Stimulated activated naive CD8-positive, alpha-beta T cell treated with anti-CD3 and anti-CD28 coated beads, Interleukin-15, Interleukin-2, amounts not matched to agents 100 ng/mL and 50 ng/mL, for 24 hours (primary cell): ENCODE measurements around the gene TRPM1.

Experiments used
- H3K27ac Mint-ChIP-seq: one replicate; pipeline ENCODE4 v1.8.0; 2021; ENCODE audit warnings: mild to moderate bottlenecking, mixed read lengths
- H3K27me3 Mint-ChIP-seq: one replicate; pipeline ENCODE4 v1.8.0; 2021; ENCODE audit warnings: mixed read lengths
- H3K36me3 Mint-ChIP-seq: one replicate; pipeline ENCODE4 v1.8.0; 2021; ENCODE audit warnings: low read depth, mixed read lengths
- H3K4me1 Mint-ChIP-seq: one replicate; pipeline ENCODE4 v1.8.0; 2021; ENCODE audit warnings: low read depth, mixed read lengths
- H3K4me3 Mint-ChIP-seq: one replicate; pipeline ENCODE4 v1.8.0; 2021; ENCODE audit warnings: mild to moderate bottlenecking, mixed read lengths
- H3K9me3 Mint-ChIP-seq: one replicate; pipeline ENCODE4 v1.8.0; 2021; ENCODE audit warnings: mixed read lengths

TRPM1 gene

GRCh38 chr15:31035610-31036009 is 65.9 kb downstream of the TRPM1 start:
- Mint-ChIP-seq H3K4me3 (no peak overlapping the region), H3K4me1 (peaks cover 6% of the 10 kb centered on the region), H3K27ac (no peak overlapping the region), H3K27me3 (no peaks in the 10 kb centered on the region), H3K36me3 (no peaks in the 10 kb centered on the region), H3K9me3 (no peaks in the 10 kb centered on the region)

DNA sequence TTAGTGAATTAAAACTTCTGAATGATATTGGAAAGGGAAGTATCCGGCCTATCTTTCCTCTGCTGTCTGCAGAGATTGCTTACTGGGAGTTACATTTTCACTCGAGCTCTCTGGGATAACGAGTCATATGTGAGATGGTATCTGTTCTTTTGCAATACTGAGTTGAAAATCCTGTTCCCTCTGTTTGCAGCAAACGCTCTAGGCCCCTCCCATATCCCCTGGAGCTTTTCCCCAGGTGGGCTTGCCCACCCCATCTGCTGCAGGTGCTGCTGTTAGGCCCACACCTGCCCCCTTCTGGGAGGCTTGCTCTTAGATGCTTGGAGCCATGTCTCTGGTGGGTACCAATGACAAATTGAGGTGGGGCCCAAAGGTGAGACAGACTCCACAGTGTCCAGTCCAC is 67.4 kb downstream of the TRPM1 start:
- H3K36me3 Mint-ChIP-seq = no peaks in the 10 kb centered on the region
- H3K4me3 Mint-ChIP-seq = no peak overlapping the region
- H3K27me3 Mint-ChIP-seq = no peaks in the 10 kb centered on the region
- peaks cover 6% of the 10 kb centered on the region for H3K4me1 Mint-ChIP-seq
- H3K9me3 Mint-ChIP-seq = no peaks in the 10 kb centered on the region
- H3K27ac Mint-ChIP-seq = no peak overlapping the region

GRCh38 chr15:31032961-31033371 is 68.6 kb downstream of the TRPM1 start:
- no peak overlapping the region for H3K27ac Mint-ChIP-seq
- no peaks in the 10 kb centered on the region for H3K36me3 Mint-ChIP-seq
- no peak overlapping the region for H3K4me3 Mint-ChIP-seq
- peaks cover 6% of the 10 kb centered on the region for H3K4me1 Mint-ChIP-seq
- no peaks in the 10 kb centered on the region for H3K27me3 Mint-ChIP-seq
- no peaks in the 10 kb centered on the region for H3K9me3 Mint-ChIP-seq

- Mint-ChIP-seq H3K4me1 (peaks cover 6% of the 10 kb centered on the region), H3K27ac (no peak overlapping the region), H3K9me3 (no peaks in the 10 kb centered on the region), H3K36me3 (no peaks in the 10 kb centered on the region), H3K27me3 (no peaks in the 10 kb centered on the region), H3K4me3 (no peak overlapping the region)
Observed at GRCh38 chr15:31031471-31032067, 70.0 kb downstream of the TRPM1 start.

DNA sequence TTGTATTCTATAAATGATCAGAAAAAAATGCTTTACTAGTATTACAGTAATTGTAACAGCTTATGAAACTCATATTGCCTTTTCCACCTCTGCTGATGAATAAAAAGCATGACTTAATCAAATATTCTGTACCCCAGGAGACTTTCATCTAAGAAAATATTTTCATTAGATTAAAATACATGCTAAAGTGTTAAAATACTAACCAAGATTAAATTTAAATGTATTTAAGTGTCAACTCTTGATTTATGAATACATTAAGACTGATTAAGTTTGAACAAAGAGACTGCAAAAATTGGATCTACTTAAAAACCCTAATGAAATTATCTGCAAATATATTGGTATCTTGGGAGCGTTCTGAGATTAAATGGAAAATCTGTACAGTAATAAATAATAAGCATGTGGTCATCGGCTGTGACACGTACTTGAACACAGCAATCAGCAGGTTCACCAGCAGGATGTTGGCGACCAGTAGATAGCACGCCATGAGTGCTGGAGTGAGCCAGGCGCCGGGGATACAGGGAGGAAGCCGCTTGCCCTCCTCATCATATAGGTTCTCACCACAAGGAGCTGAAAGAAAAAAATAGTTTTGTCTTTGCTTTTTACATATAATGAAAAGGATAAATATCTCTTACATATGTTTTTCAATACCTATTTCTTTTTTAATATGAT is 73.5 kb downstream of the TRPM1 start:
- H3K4me3 Mint-ChIP-seq = no peak overlapping the region
- no peak overlapping the region for H3K27ac Mint-ChIP-seq
- peaks cover 11% of the 10 kb centered on the region for H3K4me1 Mint-ChIP-seq
- no peaks in the 10 kb centered on the region for H3K9me3 Mint-ChIP-seq
- no peaks in the 10 kb centered on the region for H3K36me3 Mint-ChIP-seq
- no peaks in the 10 kb centered on the region for H3K27me3 Mint-ChIP-seq

GRCh38 chr15:31025996-31026395 is 75.5 kb downstream of the TRPM1 start:
- Mint-ChIP-seq H3K4me3 (no peak overlapping the region), H3K36me3 (no peaks in the 10 kb centered on the region), H3K27me3 (no peaks in the 10 kb centered on the region), H3K9me3 (no peaks in the 10 kb centered on the region), H3K27ac (no peak overlapping the region), H3K4me1 (peaks cover 7% of the 10 kb centered on the region)

DNA sequence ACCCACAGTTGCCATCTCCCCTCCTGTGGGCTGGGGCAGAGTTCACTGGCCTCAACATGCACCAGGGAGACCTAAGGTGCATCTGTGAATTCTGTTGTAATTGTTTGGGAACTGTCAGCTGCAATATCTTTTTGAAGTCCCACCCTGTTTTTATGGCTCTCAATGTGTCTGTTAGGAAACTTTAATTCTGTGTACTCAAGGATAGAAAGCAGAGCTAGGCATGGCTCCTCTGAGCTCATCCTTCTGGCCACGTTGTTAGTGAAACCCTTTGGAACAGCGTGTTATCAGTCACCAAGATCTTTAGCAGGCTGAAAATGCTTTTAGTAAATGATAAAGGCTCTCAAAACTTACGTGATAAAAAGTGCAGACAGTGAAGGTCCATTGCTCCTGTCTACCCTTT is 76.5 kb downstream of the TRPM1 start:
- H3K4me1 Mint-ChIP-seq = peaks cover 7% of the 10 kb centered on the region
- H3K27ac Mint-ChIP-seq = no peak overlapping the region
- no peaks in the 10 kb centered on the region for H3K36me3 Mint-ChIP-seq
- no peaks in the 10 kb centered on the region for H3K27me3 Mint-ChIP-seq
- no peak overlapping the region for H3K4me3 Mint-ChIP-seq
- H3K9me3 Mint-ChIP-seq = no peaks in the 10 kb centered on the region

GRCh38 chr15:31024330-31024729 is 77.2 kb downstream of the TRPM1 start:
- Mint-ChIP-seq H3K27me3 (no peaks in the 10 kb centered on the region), H3K4me3 (no peak overlapping the region), H3K4me1 (peaks cover 7% of the 10 kb centered on the region), H3K36me3 (no peaks in the 10 kb centered on the region), H3K9me3 (no peaks in the 10 kb centered on the region), H3K27ac (no peak overlapping the region)

- no peaks in the 10 kb centered on the region for H3K36me3 Mint-ChIP-seq
- no peak overlapping the region for H3K4me3 Mint-ChIP-seq
- no peaks in the 10 kb centered on the region for H3K9me3 Mint-ChIP-seq
- H3K27me3 Mint-ChIP-seq = no peaks in the 10 kb centered on the region
- no peak overlapping the region for H3K27ac Mint-ChIP-seq
- peaks cover 7% of the 10 kb centered on the region for H3K4me1 Mint-ChIP-seq
Observed at GRCh38 chr15:31023841-31024240, 77.7 kb downstream of the TRPM1 start.

DNA sequence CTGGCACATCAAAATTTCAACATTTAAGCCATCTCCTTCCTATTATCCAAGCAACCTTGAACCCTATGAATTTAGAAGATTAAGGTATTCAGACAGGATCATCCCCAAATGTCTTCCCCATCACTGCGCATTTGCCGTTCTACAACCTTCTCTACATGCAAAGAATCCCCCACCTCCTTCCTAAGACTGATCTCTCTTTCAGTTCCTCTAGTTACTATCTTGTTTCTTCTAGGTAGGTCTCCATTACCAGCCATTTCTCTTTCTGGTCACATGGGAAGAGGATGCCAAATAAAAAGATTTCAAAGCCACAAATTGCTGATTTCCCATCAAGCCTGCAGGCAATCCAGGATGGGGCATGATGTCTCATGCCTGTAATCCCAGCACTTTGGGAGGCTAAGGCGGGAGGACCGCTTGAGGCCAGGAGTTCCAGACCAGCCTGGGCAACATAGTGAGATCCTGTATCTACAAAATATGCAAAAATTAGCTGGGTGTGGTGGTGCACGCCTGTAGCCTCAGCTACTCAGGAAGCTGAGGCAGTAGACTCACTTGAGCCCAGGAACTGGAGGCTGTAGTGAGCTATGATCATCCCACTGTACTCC is 80.4 kb downstream of the TRPM1 start:
- Mint-ChIP-seq H3K27ac (no peak overlapping the region), H3K36me3 (no peaks in the 10 kb centered on the region), H3K4me3 (no peak overlapping the region), H3K9me3 (no peaks in the 10 kb centered on the region), H3K27me3 (no peaks in the 10 kb centered on the region), H3K4me1 (peaks cover 7% of the 10 kb centered on the region)

- H3K36me3 Mint-ChIP-seq = no peaks in the 10 kb centered on the region
- peaks cover 10% of the 10 kb centered on the region for H3K4me1 Mint-ChIP-seq
- no peaks in the 10 kb centered on the region for H3K9me3 Mint-ChIP-seq
- H3K27ac Mint-ChIP-seq = no peak overlapping the region
- H3K4me3 Mint-ChIP-seq = no peak overlapping the region
- H3K27me3 Mint-ChIP-seq = no peaks in the 10 kb centered on the region
Observed at GRCh38 chr15:31020542-31020941, 81.0 kb downstream of the TRPM1 start.

GRCh38 chr15:31019986-31020385 is 81.5 kb downstream of the TRPM1 start:
- Mint-ChIP-seq H3K27ac (no peak overlapping the region), H3K9me3 (no peaks in the 10 kb centered on the region), H3K4me3 (no peak overlapping the region), H3K36me3 (no peaks in the 10 kb centered on the region), H3K4me1 (peaks cover 13% of the 10 kb centered on the region), H3K27me3 (no peaks in the 10 kb centered on the region)

DNA sequence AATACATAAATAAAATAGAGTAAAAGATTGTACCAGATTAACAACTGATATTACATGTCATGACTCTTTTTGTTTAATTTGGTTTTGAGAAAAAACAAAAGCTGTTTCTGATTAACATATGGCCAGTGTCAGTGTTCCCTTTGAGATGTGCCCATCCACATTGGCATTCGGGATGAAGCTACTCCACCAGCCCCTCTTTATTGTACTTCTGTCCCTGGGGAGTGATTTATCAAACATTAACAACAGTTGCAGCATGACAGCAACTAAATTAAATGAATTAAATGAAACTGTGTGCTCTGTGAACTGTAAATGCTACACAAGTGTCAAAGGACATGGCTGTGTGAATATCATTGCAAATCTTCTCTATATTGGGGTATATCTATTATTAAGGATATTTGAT is 84.2 kb downstream of the TRPM1 start:
- Mint-ChIP-seq H3K36me3 (peaks cover 7% of the 10 kb centered on the region), H3K4me3 (no peak overlapping the region), H3K9me3 (peaks cover 6% of the 10 kb centered on the region), H3K27me3 (no peaks in the 10 kb centered on the region), H3K4me1 (peaks cover 22% of the 10 kb centered on the region), H3K27ac (no peak overlapping the region)

DNA sequence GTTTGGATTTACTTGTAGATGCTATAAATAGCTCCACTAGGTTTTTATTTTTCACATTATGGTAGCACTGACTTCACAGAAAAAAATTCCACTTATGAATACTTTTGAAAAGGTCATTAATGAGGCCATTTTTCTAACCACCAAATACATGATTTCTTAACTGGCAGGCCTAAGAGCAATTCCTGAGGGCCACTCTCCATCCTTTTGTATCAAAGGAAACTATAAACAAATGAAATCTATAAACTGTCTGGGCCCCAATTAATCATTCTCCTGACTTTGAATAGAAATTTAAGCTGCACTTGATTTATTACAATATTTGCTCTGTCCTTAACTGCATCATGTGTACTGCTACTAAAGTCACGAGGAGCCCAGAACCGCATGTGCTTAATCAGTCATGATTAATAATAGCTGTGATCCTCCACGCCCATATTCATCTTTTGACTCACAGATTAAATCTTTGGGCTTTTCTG is 85.0 kb downstream of the TRPM1 start:
- Mint-ChIP-seq H3K9me3 (peaks cover 10% of the 10 kb centered on the region), H3K4me1 (peaks cover 22% of the 10 kb centered on the region), H3K4me3 (no peak overlapping the region), H3K36me3 (peaks cover 7% of the 10 kb centered on the region), H3K27ac (no peak overlapping the region), H3K27me3 (no peaks in the 10 kb centered on the region)

GRCh38 chr15:31014608-31014925 is 87.0 kb downstream of the TRPM1 start:
- peaks cover 10% of the 10 kb centered on the region for H3K9me3 Mint-ChIP-seq
- peaks cover 22% of the 10 kb centered on the region for H3K4me1 Mint-ChIP-seq
- no peak overlapping the region for H3K27ac Mint-ChIP-seq
- no peaks in the 10 kb centered on the region for H3K27me3 Mint-ChIP-seq
- H3K36me3 Mint-ChIP-seq = peaks cover 7% of the 10 kb centered on the region
- H3K4me3 Mint-ChIP-seq = peak overlapping the region; percentile 5
